ENCODE results near the gene POLR2L.

DNA sequence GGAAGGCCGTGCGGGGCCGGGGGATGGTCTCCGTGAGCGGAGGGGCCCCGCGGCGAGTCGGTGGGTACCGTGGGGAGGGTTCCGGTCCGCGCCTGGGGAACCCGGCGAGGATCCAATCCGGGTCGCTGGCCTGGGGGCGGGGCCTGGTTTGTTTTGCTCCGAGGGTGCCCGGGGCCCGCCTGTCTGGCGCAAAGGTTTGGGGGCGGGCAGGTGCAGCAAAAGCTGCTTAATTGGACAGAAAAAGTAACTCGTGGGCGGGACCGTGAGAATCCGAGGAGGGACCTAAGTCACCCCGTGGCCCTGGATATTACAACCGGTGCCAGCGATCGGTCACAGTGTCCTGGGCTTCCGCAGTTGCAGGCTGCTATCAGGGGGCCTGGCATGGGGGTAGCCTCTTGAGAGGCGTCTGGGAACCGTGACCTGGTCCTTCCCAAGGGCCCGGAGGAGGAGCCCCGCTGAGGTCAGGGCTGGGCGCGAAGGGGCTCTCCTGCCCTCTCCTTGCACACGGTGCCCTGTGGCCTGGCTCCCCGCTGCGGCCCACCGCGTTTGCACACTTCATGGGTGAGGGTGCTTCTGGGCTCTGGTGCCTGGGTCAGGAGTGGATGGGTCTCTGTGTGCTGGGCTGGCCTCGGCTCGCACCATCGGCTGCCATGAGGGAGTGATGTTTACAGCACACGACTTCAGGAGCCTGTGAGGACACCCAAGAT lies 22.2 kb downstream of the POLR2L start:
- TF ChIP-seq POLR2AphosphoS5 (IDR thresholded peaks at IDR 0.05; ENCODE audit: low read depth, low read length) = no peak
- TF ChIP-seq, protein P1, sequence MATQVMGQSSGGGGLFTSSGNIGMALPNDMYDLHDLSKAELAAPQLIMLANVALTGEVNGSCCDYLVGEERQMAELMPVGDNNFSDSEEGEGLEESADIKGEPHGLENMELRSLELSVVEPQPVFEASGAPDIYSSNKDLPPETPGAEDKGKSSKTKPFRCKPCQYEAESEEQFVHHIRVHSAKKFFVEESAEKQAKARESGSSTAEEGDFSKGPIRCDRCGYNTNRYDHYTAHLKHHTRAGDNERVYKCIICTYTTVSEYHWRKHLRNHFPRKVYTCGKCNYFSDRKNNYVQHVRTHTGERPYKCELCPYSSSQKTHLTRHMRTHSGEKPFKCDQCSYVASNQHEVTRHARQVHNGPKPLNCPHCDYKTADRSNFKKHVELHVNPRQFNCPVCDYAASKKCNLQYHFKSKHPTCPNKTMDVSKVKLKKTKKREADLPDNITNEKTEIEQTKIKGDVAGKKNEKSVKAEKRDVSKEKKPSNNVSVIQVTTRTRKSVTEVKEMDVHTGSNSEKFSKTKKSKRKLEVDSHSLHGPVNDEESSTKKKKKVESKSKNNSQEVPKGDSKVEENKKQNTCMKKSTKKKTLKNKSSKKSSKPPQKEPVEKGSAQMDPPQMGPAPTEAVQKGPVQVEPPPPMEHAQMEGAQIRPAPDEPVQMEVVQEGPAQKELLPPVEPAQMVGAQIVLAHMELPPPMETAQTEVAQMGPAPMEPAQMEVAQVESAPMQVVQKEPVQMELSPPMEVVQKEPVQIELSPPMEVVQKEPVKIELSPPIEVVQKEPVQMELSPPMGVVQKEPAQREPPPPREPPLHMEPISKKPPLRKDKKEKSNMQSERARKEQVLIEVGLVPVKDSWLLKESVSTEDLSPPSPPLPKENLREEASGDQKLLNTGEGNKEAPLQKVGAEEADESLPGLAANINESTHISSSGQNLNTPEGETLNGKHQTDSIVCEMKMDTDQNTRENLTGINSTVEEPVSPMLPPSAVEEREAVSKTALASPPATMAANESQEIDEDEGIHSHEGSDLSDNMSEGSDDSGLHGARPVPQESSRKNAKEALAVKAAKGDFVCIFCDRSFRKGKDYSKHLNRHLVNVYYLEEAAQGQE (IDR thresholded peaks at IDR 0.05; ENCODE audit: insufficient read depth in 1 of 2, low read depth in 2 of 2, low read length in 2 of 2) = no peak
